HG03196 (cell line): ENCODE measurements around the gene COL18A1.

Source experiments
- ATAC-seq: cut with Tn5 transposase; IDR thresholded peaks from one replicate; pipeline ENCODE4 v1.9.1; 2021; ENCODE audit not compliant: unreplicated experiment

The COL18A1 gene

GRCh38 chr21:45476582-45476981 is 71.6 kb downstream of the COL18A1 start:
- no peak for ATAC-seq

- no peak for ATAC-seq
Measured at GRCh38 chr21:45477176-45478114, 72.5 kb downstream of the COL18A1 start.

- no peak for ATAC-seq
Measured at GRCh38 chr21:45478115-45478801, 73.3 kb downstream of the COL18A1 start.

- no peak for ATAC-seq
Measured at GRCh38 chr21:45478816-45479669, 74.1 kb downstream of the COL18A1 start.

- ATAC-seq: no peak
Measured at GRCh38 chr21:45479691-45480675, 75.0 kb downstream of the COL18A1 start.

- no peak for ATAC-seq
Measured at GRCh38 chr21:45480701-45481500, 75.9 kb downstream of the COL18A1 start.

GRCh38 chr21:45481566-45481965 is 76.6 kb downstream of the COL18A1 start:
- ATAC-seq: no peak

- no peak for ATAC-seq
Measured at GRCh38 chr21:45481977-45482898, 77.3 kb downstream of the COL18A1 start.

- no peak for ATAC-seq
Measured at GRCh38 chr21:45482899-45483821, 78.2 kb downstream of the COL18A1 start.

- ATAC-seq: no peak
Measured at GRCh38 chr21:45484318-45484717, 79.4 kb downstream of the COL18A1 start.

GRCh38 chr21:45485686-45486442 is 80.9 kb downstream of the COL18A1 start:
- no peak for ATAC-seq

- ATAC-seq: no peak
Measured at GRCh38 chr21:45486443-45487160, 81.6 kb downstream of the COL18A1 start.

- ATAC-seq: no peak
Measured at GRCh38 chr21:45487161-45487806, 82.3 kb downstream of the COL18A1 start.

- no peak for ATAC-seq
Measured at GRCh38 chr21:45487891-45488600, 83.1 kb downstream of the COL18A1 start.
